NCI-H82 treated with DMSO at 0.1 percent for 48 hours (cell line): ENCODE data around the gene FAM50B.

ENCODE experiments used
- DNase-seq: peaks from one replicate; lab custom pipeline; 2025; ENCODE audit not compliant: unreplicated experiment; lab: John Stamatoyannopoulos, UW

FAM50B gene

GRCh38 chr6:3892603-3893002, 43.4 kb downstream of the FAM50B start:
- DNase-seq: no peak

GRCh38 chr6:3893487-3893886, 44.3 kb downstream of the FAM50B start:
- no peak for DNase-seq

GRCh38 chr6:3893917-3894316, 44.7 kb downstream of the FAM50B start:
- no peak for DNase-seq

- DNase-seq: no peak
Observed at GRCh38 chr6:3894590-3895311, 45.6 kb downstream of the FAM50B start.

GRCh38 chr6:3895312-3895653, 46.1 kb downstream of the FAM50B start:
- DNase-seq: no peak

GRCh38 chr6:3895805-3896204, 46.6 kb downstream of the FAM50B start:
- no peak for DNase-seq

GRCh38 chr6:3898265-3898994, 49.3 kb downstream of the FAM50B start:
- DNase-seq: no peak

GRCh38 chr6:3899061-3899460, 49.9 kb downstream of the FAM50B start:
- DNase-seq: no peak

- no peak for DNase-seq
Observed at GRCh38 chr6:3899970-3900439, 50.8 kb downstream of the FAM50B start.
